ENCODE data around the gene WDR90. TPM values are rescaled to one million over a fixed set of nuclear protein-coding genes. Genes with fewer than 3 reads are reported as not detected.

Gene WDR90
- total and polyA plus RNA-seq, 2 experiments from 2014 or later, result 25.9 to 42.2 TPM

DNA sequence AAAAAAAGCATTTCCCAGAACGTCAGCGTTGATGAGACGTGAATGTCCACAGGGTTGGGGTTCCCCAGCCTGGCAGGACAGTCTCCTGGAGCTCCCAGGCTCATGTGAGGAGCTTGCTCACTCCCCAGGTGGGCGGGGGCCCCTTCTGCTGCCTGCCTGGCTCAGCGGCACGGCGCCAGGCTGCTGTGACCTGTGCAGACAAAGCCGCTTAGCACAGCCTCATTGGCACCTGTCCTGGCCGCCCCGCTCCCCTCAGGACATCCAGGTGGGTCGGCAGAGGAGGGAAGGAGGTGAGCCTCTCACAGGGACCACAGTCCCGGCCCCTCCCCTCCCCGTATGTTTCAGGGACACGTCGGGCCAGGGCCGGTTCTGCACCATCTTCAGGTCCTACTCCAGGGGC, 31.3 kb upstream of the WDR90 start:
- Histone ChIP-seq H3K4me1 (ENCODE audit: insufficient read depth) (peaks cover 6% of the 10 kb centered on the region; the same call in 1 of the 2 replicates), H3F3A (replicated peaks; ENCODE audit: low read depth) (peaks cover 9% of the 10 kb centered on the region), H3K27ac (ENCODE audit: low read depth) (no peak overlapping the region), H3K36me3 (ENCODE audit: insufficient read depth) (no peaks in the 10 kb centered on the region), H3K9me2 (ENCODE audit: insufficient read depth) (no peaks in the 10 kb centered on the region), H3K4me3 (no peak overlapping the region), H4K20me1 (replicated peaks; ENCODE audit: insufficient read depth) (peaks cover 4% of the 10 kb centered on the region; the same call in 1 of the 2 replicates), H2AFZ (no peak overlapping the region), H3K79me2 (replicated peaks; ENCODE audit: insufficient read depth) (no peaks in the 10 kb centered on the region), H3K27me3 (ENCODE audit: insufficient read depth) (no peaks in the 10 kb centered on the region), H3K4me2 (no peak overlapping the region)
- Mint-ChIP-seq H3K36me3 (ENCODE audit: low read depth) (peaks cover 13% of the 10 kb centered on the region; the same call in 2 of the 3 replicates), H3K4me3 (no peak overlapping the region), H3K27me3 (ENCODE audit: insufficient read depth, low read depth, poor library complexity) (peaks cover 14% of the 10 kb centered on the region), H3K27ac (no peak overlapping the region), H3K9me3 (peaks cover 7% of the 10 kb centered on the region; the same call in 2 of the 3 replicates), H3K4me1 (peaks cover 15% of the 10 kb centered on the region)
- DNase-seq (ENCODE audit: low spot score) (no peak), ATAC-seq (no peak)
- TF ChIP-seq JUNB (IDR thresholded peaks at IDR 0.05; ENCODE audit: unreplicated experiment) (no peak), CREB1 (CRISPR knock-in tag; IDR thresholded peaks at IDR 0.05; ENCODE audit: low read depth) (no peak), EZH2 (IDR thresholded peaks at IDR 0.05; ENCODE audit: low read depth, unreplicated experiment) (no peak), POLR2AphosphoS5 (IDR thresholded peaks at IDR 0.05; ENCODE audit: low read depth) (no peak), ZNF114 (CRISPR knock-in tag; IDR thresholded peaks at IDR 0.05) (no peak), STAT1 (IDR thresholded peaks at IDR 0.05; ENCODE audit: unreplicated experiment) (no peak), EZH2phosphoT487 (IDR thresholded peaks at IDR 0.05; ENCODE audit: unreplicated experiment) (no peak), NANOG (IDR thresholded peaks at IDR 0.05; ENCODE audit: borderline replicate concordance) (no peak), ZNF331 (CRISPR knock-in tag; IDR thresholded peaks at IDR 0.05; ENCODE audit: low read depth) (no peak)
- TF ChIP-seq, protein P1, sequence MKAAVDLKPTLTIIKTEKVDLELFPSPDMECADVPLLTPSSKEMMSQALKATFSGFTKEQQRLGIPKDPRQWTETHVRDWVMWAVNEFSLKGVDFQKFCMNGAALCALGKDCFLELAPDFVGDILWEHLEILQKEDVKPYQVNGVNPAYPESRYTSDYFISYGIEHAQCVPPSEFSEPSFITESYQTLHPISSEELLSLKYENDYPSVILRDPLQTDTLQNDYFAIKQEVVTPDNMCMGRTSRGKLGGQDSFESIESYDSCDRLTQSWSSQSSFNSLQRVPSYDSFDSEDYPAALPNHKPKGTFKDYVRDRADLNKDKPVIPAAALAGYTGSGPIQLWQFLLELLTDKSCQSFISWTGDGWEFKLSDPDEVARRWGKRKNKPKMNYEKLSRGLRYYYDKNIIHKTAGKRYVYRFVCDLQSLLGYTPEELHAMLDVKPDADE (IDR thresholded peaks at IDR 0.05), result no peak
- TF ChIP-seq, protein P2, sequence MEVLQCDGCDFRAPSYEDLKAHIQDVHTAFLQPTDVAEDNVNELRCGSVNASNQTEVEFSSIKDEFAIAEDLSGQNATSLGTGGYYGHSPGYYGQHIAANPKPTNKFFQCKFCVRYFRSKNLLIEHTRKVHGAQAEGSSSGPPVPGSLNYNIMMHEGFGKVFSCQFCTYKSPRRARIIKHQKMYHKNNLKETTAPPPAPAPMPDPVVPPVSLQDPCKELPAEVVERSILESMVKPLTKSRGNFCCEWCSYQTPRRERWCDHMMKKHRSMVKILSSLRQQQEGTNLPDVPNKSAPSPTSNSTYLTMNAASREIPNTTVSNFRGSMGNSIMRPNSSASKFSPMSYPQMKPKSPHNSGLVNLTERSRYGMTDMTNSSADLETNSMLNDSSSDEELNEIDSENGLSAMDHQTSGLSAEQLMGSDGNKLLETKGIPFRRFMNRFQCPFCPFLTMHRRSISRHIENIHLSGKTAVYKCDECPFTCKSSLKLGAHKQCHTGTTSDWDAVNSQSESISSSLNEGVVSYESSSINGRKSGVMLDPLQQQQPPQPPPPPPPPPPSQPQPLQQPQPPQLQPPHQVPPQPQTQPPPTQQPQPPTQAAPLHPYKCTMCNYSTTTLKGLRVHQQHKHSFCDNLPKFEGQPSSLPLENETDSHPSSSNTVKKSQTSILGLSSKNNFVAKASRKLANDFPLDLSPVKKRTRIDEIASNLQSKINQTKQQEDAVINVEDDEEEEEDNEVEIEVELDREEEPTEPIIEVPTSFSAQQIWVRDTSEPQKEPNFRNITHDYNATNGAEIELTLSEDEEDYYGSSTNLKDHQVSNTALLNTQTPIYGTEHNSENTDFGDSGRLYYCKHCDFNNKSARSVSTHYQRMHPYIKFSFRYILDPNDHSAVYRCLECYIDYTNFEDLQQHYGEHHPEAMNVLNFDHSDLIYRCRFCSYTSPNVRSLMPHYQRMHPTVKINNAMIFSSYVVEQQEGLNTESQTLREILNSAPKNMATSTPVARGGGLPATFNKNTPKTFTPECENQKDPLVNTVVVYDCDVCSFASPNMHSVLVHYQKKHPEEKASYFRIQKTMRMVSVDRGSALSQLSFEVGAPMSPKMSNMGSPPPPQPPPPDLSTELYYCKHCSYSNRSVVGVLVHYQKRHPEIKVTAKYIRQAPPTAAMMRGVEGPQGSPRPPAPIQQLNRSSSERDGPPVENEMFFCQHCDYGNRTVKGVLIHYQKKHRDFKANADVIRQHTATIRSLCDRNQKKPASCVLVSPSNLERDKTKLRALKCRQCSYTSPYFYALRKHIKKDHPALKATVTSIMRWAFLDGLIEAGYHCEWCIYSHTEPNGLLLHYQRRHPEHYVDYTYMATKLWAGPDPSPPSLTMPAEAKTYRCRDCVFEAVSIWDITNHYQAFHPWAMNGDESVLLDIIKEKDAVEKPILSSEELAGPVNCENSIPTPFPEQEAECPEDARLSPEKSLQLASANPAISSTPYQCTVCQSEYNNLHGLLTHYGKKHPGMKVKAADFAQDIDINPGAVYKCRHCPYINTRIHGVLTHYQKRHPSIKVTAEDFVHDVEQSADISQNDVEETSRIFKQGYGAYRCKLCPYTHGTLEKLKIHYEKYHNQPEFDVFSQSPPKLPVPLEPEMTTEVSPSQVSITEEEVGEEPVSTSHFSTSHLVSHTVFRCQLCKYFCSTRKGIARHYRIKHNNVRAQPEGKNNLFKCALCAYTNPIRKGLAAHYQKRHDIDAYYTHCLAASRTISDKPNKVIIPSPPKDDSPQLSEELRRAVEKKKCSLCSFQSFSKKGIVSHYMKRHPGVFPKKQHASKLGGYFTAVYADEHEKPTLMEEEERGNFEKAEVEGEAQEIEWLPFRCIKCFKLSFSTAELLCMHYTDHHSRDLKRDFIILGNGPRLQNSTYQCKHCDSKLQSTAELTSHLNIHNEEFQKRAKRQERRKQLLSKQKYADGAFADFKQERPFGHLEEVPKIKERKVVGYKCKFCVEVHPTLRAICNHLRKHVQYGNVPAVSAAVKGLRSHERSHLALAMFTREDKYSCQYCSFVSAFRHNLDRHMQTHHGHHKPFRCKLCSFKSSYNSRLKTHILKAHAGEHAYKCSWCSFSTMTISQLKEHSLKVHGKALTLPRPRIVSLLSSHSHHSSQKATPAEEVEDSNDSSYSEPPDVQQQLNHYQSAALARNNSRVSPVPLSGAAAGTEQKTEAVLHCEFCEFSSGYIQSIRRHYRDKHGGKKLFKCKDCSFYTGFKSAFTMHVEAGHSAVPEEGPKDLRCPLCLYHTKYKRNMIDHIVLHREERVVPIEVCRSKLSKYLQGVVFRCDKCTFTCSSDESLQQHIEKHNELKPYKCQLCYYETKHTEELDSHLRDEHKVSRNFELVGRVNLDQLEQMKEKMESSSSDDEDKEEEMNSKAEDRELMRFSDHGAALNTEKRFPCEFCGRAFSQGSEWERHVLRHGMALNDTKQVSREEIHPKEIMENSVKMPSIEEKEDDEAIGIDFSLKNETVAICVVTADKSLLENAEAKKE (CRISPR knock-in tag; IDR thresholded peaks at IDR 0.05), result no peak
- TF ChIP-seq, protein P3, sequence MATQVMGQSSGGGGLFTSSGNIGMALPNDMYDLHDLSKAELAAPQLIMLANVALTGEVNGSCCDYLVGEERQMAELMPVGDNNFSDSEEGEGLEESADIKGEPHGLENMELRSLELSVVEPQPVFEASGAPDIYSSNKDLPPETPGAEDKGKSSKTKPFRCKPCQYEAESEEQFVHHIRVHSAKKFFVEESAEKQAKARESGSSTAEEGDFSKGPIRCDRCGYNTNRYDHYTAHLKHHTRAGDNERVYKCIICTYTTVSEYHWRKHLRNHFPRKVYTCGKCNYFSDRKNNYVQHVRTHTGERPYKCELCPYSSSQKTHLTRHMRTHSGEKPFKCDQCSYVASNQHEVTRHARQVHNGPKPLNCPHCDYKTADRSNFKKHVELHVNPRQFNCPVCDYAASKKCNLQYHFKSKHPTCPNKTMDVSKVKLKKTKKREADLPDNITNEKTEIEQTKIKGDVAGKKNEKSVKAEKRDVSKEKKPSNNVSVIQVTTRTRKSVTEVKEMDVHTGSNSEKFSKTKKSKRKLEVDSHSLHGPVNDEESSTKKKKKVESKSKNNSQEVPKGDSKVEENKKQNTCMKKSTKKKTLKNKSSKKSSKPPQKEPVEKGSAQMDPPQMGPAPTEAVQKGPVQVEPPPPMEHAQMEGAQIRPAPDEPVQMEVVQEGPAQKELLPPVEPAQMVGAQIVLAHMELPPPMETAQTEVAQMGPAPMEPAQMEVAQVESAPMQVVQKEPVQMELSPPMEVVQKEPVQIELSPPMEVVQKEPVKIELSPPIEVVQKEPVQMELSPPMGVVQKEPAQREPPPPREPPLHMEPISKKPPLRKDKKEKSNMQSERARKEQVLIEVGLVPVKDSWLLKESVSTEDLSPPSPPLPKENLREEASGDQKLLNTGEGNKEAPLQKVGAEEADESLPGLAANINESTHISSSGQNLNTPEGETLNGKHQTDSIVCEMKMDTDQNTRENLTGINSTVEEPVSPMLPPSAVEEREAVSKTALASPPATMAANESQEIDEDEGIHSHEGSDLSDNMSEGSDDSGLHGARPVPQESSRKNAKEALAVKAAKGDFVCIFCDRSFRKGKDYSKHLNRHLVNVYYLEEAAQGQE (IDR thresholded peaks at IDR 0.05; ENCODE audit: unreplicated experiment), result no peak
- TF ChIP-seq, protein P4, sequence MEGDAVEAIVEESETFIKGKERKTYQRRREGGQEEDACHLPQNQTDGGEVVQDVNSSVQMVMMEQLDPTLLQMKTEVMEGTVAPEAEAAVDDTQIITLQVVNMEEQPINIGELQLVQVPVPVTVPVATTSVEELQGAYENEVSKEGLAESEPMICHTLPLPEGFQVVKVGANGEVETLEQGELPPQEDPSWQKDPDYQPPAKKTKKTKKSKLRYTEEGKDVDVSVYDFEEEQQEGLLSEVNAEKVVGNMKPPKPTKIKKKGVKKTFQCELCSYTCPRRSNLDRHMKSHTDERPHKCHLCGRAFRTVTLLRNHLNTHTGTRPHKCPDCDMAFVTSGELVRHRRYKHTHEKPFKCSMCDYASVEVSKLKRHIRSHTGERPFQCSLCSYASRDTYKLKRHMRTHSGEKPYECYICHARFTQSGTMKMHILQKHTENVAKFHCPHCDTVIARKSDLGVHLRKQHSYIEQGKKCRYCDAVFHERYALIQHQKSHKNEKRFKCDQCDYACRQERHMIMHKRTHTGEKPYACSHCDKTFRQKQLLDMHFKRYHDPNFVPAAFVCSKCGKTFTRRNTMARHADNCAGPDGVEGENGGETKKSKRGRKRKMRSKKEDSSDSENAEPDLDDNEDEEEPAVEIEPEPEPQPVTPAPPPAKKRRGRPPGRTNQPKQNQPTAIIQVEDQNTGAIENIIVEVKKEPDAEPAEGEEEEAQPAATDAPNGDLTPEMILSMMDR (conservative IDR thresholded peaks at IDR 0.05; ENCODE audit: low read depth in 2 of 2), result no peak
